Hematopoietic multipotent progenitor cell treated with erythropoietin and hydrocortisone succinate and interleukin-3 and kit ligand, for 8 days (in vitro differentiated cells): ENCODE results near the gene ACE2.
"Not testable (repeated sequence)": the region's sequence is repeated elsewhere in the genome, so short reads cannot be mapped to it uniquely, and the experiment has no call there.

Source experiments
- DNase-seq: peaks from one replicate; pipeline ENCODE4 v3.0.0-alpha.2; 2015

ACE2 gene

DNA sequence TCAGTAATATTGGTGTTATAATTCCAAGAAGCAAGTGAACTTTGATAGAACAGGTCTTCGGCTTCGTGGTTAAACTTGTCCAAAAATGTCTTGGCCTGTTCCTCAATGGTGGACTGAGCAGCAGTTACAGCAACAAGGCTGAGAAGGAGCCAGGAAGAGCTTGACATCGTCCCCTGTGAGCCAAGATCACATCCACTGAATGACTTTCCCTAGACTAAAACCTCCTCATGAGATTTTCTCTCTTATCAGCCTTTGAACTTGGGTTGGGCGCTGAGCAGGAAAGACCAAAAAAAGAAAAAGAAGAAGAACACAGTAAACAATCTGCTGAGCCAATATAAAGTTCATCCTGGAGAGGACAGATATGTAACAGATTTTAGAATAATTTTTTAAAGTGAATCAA, at the start of gene ACE2:
Gene ACE2, minus strand, starts transcription at position 216 of the 400 bp plus-strand sequence. Its CDS starts 49 bp downstream, at position 167.
- no peak for DNase-seq

DNA sequence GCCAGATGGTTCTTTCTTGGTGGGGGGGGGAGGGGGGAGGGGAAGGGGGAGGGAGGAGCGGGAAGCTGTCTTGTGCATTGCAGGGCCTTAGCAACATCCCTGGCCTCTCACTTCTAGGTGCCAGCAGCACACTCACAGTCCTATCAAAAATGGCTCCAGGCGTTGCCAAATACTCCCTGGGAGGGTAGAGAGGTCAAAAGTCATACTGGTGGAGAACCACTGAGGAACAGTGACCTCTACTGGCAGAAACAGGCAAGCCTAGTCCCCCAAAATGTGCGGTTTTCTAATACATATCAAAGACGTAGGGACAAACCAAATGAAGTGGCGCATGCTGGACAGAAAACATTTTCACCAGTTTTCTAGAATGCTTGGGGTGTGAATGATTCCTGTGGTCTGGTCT, 46.8 kb upstream of the ACE2 start:
- DNase-seq, result not testable (repeated sequence)

DNA sequence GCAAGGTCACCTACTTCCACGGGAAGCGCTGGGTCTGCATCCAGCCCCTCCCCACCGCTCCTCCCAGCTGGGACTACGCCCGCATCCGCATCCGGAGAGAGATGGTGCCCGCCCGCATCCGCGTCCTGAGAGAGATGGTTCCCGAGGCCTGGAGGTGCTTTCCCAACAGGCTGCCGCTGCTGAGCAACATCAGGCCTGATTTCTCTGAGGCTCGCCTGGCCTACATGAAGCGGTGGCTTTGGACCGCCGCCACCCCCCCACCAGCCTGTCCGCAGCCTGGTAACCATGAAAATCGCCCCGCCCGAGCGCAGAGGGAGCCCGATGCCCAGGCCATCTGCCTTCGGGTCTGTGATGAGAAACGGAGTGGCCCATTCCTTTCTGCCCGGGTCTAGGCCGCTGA, 45.8 kb upstream of the ACE2 start:
- no peak for DNase-seq

DNA sequence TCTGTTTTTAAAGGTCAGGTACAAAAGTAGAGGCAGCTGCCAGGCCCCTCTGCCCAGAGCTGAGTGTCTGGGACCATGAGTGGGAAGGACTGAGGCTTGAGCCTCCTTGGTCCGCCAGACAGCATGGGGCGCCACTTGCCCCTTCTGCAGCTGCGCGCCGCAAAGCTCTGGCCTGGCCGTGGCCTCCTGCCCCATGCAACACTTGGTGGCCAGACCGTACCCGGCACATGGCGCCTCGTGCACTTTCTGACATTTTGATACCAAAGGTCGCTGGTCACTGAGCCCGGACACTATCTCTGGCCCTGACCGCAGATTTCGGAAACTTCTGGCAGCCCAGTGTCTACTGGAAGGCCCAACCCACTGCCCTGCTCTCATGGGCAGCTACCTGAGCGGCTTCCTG, 45.3 kb upstream of the ACE2 start:
- no peak for DNase-seq

DNA sequence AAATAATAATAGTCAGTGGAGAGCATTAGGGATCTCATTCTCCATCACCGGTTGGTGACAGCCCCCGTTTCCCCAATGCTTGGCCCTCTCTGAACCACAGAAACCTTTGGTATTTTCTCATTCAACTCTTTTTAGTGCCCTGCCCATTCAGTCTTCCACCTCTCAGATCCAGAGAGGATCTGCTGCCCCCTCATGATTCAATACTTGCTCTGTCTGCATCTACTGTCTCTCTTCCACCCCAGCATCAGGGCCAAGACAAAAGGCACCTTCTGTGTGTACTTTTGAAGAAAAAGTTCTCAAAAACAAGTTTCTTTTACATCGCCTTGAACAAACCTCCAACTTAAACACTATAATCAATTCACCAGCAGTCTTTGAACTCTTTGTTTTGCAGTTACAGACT, 44.5 kb upstream of the ACE2 start:
- peak; percentile 3 for DNase-seq

DNA sequence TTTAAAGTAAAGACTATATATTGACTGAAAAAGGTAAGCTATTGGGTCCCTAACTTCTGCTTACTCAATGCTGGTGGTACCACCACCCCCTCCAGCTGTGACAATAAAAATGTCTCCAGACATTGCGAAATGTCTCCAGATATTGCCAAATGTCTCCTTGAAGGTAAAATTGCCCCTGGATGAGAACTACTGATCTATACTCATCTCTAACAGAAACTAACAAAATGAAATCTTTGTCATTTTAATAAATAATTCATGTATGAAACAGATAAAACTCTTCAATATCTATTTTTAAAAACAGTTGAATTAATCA, 43.8 kb upstream of the ACE2 start:
- DNase-seq, result no peak

DNA sequence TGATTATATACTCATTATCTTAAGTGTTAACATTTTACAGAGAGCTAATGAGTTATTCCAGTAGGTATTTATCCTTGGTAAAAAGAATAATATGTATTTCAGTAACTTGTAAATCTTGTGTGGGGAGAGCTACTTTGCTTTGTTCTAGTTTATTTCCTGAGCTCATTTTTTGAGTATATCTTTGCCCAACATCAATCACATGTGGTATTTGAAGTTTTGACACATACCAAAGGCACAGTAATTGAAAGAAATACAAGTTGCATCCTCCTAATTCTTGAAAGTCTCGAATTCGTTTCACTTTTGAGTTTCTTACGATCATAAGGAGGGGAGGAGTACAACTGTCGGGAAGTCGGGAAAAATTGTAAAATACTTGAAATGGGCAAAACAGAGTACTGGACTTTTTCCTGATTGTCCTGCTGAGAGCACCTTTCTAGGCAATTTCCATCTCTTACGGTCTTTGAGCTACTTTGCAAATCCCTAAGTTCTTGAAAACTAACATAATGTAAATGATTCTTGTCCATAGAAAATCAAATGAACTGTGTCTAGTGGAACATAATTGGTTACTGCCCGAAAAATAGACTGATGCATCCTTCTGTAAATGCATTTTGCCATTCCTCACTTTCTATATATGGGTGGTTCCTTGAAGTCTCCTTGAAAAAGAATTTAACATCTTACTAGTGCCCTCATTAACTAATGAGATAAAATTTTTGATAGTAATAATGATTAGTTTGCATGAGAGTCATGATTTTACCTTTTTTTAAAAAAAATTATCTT, 43.2 kb upstream of the ACE2 start:
- DNase-seq, result no peak

DNA sequence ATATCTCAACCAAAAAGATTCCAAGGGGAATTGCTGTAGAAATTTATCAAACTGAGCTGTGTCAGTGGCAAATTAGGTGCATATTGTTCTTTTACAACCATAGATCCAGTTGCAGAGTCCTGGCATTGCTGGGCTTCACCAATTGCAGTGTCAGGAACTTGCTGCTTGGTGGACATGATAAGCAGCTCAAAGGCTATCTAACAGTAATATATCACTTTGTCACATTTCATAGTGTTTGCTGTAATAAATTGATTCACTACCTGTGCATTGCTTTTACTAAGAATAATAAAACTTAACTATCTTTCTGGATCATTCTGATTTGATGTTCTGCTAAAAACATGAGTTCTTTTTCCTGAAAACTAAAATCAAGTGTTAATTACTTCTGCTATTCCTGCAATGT, 30.9 kb upstream of the ACE2 start:
- DNase-seq, result no peak

DNA sequence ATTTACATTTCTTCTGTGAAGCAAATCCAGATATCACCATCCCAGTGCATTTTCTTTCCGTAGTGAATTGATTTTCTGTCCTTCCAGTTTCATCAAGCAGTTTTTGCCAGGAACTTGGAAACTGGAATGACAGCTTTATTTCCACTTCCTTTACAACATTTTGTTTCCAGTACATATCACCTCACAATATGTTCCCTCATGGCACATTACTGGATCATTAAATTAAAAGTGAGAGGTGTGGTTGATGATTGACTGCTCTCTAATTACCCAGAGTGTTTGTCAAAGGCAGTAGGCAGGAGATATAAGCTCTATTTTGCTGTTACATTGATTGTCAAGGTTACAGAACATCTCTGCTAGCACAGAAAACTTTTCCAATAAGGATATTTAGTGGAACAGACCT, 22.3 kb upstream of the ACE2 start:
- DNase-seq, result no peak

DNA sequence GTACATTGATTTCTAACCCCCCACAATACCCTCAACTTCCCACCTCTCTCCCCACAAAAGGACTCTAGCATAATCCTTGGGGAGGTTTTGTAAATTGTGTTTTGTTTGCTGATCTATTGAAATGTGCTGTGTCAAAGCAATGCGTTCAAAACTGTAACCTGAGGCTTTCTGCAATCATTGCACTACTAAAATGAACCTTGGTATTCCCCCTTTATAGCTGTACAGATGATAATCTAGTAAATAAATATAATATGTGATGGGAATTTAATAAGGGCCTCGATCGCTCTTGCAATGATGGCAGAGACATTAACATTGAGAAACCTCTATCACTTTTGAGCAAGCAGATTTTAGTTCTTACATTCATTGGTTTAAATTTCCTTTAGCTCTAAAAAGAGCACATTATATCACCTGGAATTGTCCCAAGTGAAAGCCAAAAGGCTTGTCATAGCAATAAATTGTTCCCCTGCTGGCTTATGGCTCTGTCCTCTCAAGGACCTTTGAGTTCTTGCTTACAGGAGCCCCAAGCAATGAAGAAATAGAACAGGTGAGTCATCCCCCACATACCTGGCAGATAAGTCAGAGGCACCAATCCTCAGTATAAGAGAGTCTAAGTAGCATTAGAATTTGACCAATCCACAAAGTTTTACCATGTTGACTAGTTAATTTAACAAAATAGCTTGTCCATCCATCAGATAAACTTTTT, 18.4 kb upstream of the ACE2 start:
- DNase-seq, result no peak

DNA sequence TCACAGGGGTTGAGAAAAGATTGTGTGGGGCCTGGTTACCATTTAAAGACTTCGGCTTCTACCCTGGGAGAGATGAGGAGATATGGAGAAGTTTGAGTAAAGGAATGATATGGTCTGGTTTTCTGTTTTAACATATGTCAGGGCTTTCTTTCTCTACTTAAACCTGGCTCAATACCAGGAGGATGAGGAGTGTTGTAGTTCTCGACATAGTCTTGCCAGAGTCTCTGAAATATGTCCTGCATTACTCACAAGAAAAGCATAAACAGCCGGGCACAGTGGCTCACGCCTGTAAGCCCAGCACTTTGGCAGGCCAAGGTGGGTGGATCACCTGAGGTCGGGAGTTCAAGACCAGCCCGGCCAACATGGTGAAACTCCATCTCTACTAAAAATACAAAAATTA, 16.4 kb upstream of the ACE2 start:
- no peak for DNase-seq

DNA sequence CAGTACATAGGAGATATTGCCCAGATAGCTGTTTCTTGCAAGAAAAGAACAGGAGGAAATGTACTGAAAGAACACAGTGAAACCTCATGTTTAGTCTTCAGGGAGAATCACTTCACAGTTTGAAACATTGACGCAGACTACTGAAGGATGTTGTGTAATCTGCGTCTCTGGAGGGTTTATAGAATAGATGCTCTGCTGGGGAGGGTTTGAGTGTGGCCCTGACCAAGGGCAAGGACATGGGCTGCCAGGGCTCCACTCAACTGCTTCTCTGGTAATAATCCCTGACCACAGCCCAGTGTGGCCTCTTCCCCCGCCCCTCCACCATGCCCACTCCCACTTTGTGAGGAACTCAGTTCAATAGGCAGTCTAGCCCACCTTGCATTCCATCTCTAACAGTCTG, 15.8 kb upstream of the ACE2 start:
- no peak for DNase-seq

DNA sequence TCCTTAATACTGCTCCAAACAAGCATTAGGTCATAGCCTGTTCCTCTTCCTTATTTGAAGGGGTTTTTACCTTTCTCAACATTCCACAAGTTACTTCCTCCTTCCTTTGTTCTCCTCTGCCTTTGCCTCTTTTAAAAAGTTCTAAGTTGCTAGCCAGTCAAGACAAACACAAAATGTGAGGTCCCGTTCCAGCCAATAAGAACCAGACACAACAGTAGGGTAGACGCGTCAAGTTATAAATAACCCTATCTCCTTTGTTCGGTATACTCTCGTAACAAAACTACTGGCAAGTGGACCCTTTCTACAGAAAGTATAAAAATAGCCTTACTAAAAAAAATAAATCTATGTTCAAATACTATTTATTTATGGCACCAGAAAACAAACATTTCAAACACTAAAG, 6.3 kb upstream of the ACE2 start:
- DNase-seq, result no peak

DNA sequence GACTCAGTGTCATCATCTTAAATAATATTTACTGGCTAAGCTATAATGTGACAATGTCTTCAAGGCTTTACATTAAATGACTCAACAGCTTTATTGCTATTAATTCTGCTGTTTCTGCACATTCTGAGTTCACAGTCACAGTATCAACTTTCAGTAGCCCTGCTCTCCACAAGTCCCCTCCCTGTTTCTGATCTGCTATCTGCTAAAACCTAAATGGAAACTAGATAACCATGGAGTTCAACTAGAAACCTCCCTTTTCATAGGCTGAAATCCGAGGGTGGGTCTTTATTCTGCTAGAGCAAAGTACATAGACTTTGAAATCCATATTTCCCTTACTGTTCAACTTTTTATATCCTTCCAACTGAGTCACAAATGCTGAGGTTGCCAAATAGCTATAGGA, 5.4 kb upstream of the ACE2 start:
- DNase-seq, result peak; percentile 10

DNA sequence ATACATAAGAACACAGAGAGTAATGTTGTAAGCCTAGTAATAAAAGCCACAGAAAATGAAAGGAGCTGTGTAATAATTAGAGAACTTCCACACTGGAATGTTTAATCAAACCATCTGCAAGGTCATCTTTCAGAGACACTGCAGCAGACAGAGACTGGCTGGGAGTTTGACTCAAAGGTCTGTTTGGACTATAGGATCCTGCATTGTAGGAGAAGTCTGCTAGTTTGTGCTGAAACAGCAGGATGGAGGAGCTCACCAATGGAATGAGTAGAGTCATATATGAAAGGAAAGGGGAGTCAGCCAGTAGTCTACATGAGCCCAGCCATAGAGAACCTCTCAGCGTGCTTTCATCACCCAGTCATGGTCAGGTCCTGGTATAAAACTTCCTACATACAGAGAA, 4.5 kb upstream of the ACE2 start:
- DNase-seq, result no peak

DNA sequence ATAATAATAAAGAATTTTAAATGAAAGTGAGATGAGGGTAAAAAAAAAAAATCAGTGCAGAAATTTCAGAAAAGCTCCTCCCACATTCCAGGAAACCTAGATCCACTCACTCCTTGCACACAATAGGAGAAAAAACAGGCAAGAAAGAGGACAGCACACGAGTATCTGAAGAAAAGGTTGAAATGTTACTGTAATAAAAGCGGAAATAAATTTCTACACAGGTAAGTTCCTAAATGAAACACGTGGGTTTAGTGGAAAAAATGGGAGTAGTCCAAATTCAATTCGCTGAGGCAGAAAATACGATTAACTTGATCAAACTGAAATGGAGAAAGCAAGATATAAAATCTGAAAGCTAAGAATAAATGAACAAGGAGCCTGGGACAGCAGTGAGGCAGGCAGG, 2.0 kb upstream of the ACE2 start:
- no peak for DNase-seq

DNA sequence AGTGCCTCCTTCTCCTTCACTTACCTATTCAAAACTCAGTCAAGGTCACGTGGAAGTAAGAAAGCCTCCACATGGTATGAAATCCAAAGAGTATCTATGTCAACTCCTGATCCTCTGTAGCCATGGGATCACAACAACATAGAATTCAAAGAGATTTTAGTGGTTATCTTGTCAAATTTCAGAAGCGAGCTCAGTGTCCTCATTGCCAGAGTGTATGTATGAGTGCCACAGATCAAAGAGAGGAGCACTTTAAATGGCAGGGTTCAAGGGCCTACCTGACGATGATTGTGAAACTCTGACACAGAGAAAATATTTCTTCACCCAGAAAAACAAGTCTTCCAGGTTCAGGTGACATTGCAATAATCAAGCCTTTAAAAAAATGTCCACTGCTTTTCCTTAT, 1.2 kb upstream of the ACE2 start:
- no peak for DNase-seq

DNA sequence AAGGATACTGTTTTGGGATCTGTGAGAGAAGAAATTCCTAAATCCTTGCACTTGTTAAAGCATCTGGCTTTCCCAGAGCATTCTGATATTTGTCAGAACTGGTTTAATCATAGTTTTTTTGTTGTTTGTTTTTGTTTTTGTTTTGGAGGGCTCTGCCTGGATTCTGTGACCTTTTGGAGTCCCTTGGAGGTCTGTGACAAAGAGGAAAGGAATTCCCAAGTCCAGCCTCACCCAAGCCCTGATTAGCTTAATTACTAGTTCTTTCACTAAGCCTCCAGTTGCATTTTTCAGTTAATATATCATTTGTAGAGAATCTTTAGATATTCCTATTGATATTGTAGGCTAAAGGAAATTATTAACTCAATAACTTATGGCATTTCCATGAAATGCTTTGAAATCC, 711 bp downstream of the ACE2 start:
- DNase-seq, result no peak

DNA sequence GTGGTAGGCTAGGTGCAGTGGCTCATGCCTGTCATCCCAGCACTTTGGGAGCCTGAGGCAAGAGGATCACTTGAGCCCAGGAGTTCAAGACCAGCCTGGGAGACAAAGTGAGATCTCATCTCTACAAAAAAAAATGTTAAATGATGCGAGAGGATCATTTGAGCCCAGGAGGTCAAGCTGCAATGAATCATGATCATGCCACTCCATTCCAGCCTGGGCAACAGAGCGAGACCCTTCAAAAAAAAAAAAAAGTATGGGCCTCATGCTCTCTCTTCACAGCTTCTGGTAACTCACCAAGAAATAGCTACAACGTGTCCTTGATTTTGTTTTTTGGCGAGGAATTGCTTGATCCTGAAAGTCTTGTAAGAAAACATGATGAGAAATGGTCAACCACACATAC, 1.3 kb downstream of the ACE2 start:
- DNase-seq, result no peak

DNA sequence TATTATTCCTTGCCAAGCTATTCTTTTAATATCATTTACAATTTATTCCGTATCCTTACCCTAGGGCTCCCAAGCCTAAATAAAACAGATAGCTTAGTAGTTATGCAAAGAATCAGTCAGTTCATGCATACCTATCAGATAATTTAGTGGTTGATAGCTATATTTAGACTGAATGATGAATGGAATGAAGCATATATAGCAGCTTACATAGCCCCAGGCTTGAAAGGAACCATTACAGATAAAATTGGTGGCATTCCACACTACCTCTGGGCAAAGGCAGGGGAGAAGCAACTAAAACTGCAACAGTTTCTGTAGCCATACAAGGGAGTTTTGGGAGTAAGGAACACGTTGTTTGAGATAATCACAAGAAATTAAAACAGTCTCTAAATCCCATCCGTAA, 2.7 kb downstream of the ACE2 start:
- DNase-seq, result no peak

DNA sequence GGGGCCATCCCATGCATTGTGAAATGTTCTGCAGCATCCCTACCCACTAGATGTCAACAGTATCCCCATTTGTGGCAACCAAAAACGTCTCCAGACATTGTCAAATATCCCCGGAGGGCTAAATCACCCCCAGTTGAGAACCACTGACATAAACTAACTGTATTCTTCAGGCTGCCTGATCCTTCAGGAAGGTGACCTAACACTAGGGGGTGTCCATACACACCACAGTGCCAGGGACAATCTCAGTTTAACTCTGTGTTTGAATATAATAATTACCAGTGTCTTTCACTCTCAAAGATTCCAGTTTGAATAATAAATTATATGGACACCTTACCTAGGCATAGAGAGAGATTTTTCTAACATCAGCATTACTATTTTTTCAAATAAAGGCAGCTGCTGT, 6.4 kb downstream of the ACE2 start:
- no peak for DNase-seq

DNA sequence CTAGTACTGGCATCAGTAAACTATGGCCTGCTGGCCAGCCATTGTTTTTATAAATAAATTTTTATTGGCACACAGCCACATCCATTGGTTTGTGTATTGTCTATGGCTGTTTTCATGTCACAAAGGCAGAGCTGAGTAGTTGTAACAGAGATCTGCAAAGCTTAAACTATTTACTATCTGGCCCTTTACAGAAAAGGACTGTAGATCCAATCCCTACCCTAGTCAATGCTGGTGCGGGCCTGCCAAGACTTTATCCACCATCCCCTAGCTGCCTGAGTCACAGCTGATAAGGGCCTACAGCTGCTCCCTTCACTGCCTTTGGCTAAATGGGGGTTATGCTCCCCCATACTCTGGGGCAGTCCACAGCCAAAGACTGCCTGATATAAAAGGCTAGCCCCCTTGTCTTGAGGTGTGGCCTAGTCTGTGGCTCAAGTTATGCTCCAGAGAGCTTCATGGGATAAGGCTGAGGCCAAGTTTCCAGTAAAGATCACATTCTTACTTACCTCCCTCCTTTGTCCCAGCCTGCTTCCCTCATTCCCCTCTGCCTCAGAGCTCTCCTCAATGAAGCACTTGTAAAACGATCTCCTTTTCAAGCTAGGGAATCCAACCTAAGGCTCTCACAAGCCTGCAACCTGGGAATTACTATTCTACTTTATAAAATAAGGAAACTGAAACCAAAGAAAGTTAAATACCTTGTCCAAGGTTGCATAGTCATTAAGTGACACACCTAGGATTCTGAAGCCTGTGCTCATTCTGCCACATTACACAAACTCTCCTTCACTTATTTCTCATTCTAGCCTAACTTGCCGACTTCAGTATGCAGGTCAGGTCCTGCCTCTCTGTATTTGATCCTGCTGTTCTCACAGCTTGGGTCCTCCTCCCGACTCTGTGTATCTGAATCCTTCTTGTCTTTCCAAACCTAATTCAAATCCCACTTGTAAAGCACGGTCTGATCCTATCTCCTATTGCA, 20.7 kb downstream of the ACE2 start:
- peak; percentile 98 for DNase-seq

DNA sequence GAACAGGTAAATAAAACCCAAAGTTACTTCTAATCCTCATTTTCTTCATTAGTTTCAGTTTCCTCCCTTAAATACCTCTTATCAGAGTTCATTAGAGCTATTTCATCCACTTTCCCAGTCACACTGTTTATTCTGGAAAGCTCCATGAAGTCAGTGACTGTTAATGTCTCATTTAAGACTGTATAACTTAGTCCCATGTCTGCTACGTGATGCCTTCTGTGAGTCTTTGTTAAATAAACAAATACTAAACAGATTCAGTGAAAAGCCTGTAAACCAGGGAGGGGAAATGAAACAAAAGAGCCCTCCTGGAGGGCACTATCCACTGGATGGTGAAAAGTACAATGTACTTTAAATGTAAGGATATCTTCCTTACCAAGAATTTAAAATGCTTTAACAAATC, 24.7 kb downstream of the ACE2 start:
- no peak for DNase-seq

DNA sequence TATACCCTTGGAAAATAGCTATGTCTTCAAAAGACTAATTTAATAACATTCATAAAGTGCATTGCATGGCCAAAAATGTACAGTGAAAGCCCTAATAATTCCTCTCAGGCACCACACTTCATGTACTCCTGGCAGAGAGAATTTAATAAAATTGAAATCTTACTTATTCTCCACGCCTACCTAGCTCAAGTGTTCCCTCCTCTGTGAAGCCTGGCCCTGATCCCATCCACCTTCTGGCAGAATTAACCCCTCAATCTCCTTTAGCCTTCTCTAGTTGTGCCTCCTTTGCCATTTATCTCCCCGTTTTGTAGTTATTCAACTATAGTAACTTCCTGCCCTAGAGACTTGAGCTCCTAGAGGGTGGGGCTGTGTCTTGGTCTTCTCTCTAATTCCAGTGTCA, 26.7 kb downstream of the ACE2 start:
- DNase-seq, result no peak
